Middle frontal gyrus (tissue), 1 donor: Measurements from ENCODE around the gene VENTX.
"Not testable (repeated sequence)": the region's sequence is repeated elsewhere in the genome, so short reads cannot be mapped to it uniquely, and the experiment has no call there.

Experiments
- DNase-seq: peaks from one replicate; pipeline ENCODE4 v3.0.0-alpha.2; 2015; ENCODE audit warnings: low spot score; ENCODE audit errors: extremely low spot score

VENTX gene

GRCh38 chr10:133214468-133215410, 22.9 kb upstream of the VENTX start:
- DNase-seq: no peak

- no peak for DNase-seq
These were observed 22.1 kb upstream of the VENTX start for GRCh38 chr10:133215586-133215985.

- no peak for DNase-seq
These were observed 20.9 kb upstream of the VENTX start for GRCh38 chr10:133216776-133217175.

- no peak for DNase-seq
These were observed 19.7 kb upstream of the VENTX start for GRCh38 chr10:133217800-133218589.

GRCh38 chr10:133218891-133219290, 18.8 kb upstream of the VENTX start:
- DNase-seq: no peak

GRCh38 chr10:133219782-133220181, 17.9 kb upstream of the VENTX start:
- DNase-seq: no peak

- no peak for DNase-seq
These were observed 16.3 kb upstream of the VENTX start for GRCh38 chr10:133221331-133221730.

GRCh38 chr10:133221756-133222155, 15.9 kb upstream of the VENTX start:
- not testable (repeated sequence) for DNase-seq

GRCh38 chr10:133224076-133224475, 13.6 kb upstream of the VENTX start:
- DNase-seq: no peak

GRCh38 chr10:133224756-133225372, 12.8 kb upstream of the VENTX start:
- no peak for DNase-seq

GRCh38 chr10:133225707-133226191, 11.9 kb upstream of the VENTX start:
- no peak for DNase-seq

- no peak for DNase-seq
These were observed 11.3 kb upstream of the VENTX start for GRCh38 chr10:133226251-133226808.

GRCh38 chr10:133227256-133227655, 10.4 kb upstream of the VENTX start:
- no peak for DNase-seq

GRCh38 chr10:133229265-133230043, 8.2 kb upstream of the VENTX start:
- DNase-seq: no peak

GRCh38 chr10:133230044-133230361, 7.7 kb upstream of the VENTX start, which contains the start of gene UTF1:
TSS of gene UTF1 (plus strand) at chr10:133230217. CDS start at chr10:133230289, 72 bp downstream.
- DNase-seq: no peak

GRCh38 chr10:133230387-133231195, 7.1 kb upstream of the VENTX start:
- no peak for DNase-seq

- DNase-seq: no peak
These were observed 6.3 kb upstream of the VENTX start for GRCh38 chr10:133231244-133231945.

GRCh38 chr10:133231946-133232574, 5.6 kb upstream of the VENTX start:
- no peak for DNase-seq

- DNase-seq: not testable (repeated sequence)
These were observed 2.9 kb upstream of the VENTX start for GRCh38 chr10:133234796-133235195.
